T follicular helper cell (primary cell): ENCODE results near the gene U2AF1.
A peak's percentile ranks its signal among the peaks of the same experiment; 100 is the strongest.
"Not testable (repeated sequence)": the region's sequence is repeated elsewhere in the genome, so short reads cannot be mapped to it uniquely, and the experiment has no call there.

ENCODE experiments used
- DNase-seq: peaks from one replicate; pipeline ENCODE4 v3.0.0-alpha.2; 2020; ENCODE audit warnings: low read depth
- total RNA-seq, 2 experiments: gene quantifications; one replicate each; lab custom pipeline; 2026; lab: John Stamatoyannopoulos, UW

Gene U2AF1, protein sequence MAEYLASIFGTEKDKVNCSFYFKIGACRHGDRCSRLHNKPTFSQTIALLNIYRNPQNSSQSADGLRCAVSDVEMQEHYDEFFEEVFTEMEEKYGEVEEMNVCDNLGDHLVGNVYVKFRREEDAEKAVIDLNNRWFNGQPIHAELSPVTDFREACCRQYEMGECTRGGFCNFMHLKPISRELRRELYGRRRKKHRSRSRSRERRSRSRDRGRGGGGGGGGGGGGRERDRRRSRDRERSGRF
- 3.7 to 5.5 reads per million in 2 experiments for total RNA-seq

- peak; percentile 76 for DNase-seq
Measured at GRCh38 chr21:43106965-43107793, at the start of gene U2AF1. Gene U2AF1, minus strand, starts transcription at chr21:43107570. Its CDS starts 76 bp downstream, at chr21:43107494.

DNA sequence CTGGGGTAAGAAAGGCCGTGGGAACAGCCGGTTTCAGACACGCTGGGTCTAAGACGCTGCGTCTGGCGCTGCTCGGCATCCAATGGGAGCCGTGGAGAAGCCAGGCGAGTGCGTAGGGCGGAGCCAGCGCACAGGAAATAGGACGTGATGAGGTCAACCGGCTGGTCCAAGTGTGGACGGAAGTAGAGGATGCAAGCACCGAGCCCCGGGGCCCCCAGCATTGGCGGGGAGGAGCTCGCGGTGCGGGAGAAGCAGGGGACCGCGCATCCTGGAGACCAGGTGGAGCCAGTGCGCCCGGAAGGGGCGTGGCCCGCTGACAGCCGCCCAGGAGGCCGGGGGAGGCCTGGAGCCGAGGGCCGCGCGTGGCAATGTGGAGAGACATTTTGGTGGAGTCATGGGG, 46.2 kb upstream of the U2AF1 start:
- not testable (repeated sequence) for DNase-seq

- DNase-seq = not testable (repeated sequence)
Measured at GRCh38 chr21:43149344-43149743, 42.0 kb upstream of the U2AF1 start.

- DNase-seq = not testable (repeated sequence)
Measured at GRCh38 chr21:43147999-43148398, 40.6 kb upstream of the U2AF1 start.

DNA sequence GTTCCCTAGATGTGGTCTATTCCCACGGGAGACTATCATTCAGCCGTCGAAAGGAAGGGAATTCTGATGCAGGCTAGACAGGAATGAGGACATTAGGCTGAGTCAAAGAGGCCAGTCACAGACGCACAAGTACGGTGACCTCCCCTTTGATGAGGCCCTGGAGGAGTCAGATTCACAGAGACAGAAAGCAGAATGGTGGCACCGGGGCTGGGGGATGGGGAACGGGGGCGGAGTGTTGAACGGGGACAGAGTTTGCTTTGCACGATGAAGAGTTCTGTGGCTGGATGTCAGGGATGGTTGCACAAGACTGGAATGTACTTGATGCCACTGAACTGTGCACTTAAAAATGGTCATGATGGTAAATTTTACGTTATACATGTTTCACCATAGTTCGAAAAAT, 39.3 kb upstream of the U2AF1 start:
- not testable (repeated sequence) for DNase-seq

DNA sequence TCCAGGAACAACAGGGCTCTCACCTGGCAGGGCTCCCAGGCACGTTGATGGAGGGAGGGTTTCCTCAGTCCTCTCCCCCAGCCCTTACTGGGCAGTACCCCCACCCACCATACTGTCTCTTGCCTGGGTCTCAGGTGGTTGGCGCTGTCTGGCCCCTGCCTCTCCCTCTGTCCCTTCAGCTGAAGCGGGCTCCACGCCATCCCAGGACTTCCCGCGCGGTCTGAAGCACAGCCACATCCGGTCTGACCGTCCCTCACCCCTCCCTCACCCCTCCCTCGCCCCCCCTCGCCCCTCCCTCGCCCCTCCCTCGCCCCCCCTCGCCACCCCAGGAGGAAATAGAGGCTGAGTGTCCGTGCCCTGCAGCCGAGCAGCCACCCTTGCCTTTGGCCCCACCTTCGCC, 34.0 kb upstream of the U2AF1 start:
- DNase-seq = not testable (repeated sequence)

GRCh38 chr21:43138944-43139343, 31.6 kb upstream of the U2AF1 start:
- not testable (repeated sequence) for DNase-seq

DNA sequence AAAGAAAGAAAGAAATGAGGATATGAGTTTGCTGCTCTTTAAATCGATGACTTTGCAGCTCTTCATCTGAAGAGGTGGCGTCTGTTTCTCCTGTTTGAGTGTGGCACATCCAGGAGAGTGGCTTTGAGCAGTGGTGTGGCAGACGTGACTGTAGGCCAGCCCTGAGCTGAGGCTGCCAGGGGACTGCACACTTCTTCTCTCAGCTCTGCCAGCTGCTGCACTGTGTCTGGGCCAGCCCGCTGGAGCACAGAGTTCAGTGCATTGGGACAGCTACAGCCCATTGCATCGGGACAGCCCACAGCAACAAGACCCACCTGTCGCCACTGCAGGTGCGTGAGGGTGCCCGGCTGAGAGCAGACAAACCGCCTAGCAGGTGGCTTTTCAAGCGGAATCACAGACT, 27.1 kb upstream of the U2AF1 start:
- DNase-seq = not testable (repeated sequence)

DNA sequence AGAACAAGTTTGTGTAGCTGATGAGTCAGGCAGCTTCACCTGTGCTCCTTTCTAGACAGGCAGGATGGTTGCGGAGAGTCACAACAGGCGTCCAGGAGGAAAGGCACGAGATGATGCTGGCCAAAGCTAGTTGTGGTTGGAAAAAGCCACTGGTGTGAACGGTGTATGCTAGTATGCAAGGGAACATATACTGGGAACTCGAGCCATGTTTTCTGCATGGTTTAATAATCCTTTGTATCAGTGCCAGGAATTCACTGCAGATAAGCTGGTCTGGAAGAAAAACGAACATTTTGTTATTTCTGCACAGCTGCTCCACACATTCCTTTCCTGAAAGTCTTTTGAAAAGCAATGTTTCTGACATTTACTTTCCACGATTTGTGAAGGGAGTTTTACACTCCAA, 22.7 kb upstream of the U2AF1 start:
- DNase-seq = not testable (repeated sequence)

DNA sequence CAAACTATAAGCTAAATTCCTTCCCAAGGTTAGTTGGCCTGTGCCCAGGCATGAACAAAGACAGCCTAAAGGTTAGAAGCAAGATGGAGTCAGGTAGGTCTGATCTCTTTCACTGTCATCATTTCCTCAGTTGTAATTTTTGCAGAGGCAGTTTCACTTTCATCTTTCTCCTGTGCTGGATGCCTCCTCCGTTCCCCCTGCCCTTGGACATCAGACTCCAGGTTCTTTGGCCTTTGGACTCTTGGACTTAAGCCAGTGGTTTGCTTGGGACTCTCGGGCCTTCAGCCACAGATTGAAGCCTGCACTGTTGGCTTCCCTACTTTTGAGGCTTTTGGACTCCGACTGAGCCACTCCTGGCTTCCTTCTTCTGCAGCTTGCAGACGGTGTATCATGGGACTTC, 8.6 kb upstream of the U2AF1 start:
- not testable (repeated sequence) for DNase-seq

DNA sequence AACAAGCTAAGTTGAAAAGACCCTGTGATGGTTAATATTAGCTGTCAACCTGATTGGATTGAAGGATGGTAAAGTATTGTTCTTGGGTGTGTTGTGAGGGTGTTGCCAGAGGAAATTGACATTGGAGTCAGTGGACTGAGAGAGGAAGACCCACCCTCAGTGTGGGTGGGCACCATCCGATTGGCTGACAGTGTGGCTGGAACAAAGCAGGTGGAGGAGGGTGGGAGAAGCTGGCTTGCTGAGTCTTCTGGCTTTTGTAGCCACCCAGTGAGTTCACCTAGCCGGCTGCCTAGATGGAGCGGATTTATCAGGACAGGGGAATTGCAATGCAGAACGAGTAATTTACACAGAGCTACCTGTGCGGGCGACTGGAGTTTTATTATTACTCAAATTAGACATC, 7.1 kb upstream of the U2AF1 start:
- DNase-seq = not testable (repeated sequence)

DNA sequence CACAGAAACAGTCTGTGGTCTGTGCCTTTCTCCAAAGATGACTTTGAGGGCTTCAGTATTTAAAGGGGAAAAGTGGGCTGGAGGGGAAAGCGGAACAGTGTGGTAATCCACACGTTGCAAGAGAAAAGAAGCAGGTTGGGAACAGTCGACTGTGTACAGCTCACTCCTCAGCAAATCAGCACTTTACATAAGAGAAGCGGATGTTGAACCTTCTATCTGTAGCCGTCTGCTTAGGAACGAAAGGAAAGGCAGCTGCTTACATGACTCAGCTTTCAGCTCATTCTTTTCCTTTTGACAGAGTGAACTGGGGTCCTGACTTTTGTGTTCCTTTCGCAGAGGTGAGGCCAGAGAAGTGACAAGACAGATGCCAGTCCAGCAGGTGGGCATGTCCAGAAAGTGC, 1.6 kb upstream of the U2AF1 start:
- not testable (repeated sequence) for DNase-seq

- not testable (repeated sequence) for DNase-seq
Measured at GRCh38 chr21:43108177-43108576, 807 bp upstream of the U2AF1 start.

- not testable (repeated sequence) for DNase-seq
Measured at GRCh38 chr21:43107794-43108137, 396 bp upstream of the U2AF1 start.

DNA sequence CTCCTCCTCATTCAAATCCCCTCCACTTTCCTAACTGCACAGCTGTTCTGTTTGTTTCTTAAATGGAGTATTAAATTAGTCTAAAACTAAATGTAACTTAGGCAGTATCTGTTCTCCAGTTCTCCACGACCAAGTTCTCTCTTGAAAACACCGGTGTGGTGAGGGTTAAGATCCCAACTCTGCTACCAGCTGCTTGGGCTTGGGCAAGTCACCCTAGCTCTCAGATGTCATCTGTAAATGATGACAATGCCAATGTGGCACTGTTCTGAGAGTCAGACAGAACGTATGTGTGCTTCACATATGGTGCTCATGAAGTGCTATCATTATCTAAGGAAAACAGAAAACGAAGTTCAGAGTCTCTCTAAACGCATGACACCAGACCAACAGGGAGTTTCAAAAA, 2.7 kb downstream of the U2AF1 start:
- not testable (repeated sequence) for DNase-seq

DNA sequence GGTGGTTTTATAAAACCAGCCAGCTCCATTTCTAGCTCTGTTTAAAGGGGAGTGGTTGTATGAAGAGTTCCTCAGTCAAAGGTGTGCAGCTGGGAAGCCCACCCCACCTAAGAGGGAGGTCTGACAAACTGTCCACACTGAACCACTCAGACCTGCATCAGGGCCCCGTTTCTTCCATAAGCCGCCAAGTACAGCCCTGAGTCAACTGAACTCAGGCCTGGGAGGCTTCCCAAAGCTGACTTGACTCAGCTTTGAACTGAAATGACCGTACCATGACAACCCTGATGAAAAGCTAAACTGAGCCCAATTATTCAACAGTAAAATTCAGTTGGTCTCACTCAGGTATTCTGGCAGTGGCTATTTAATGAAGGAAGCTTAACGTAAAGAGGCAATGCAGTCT, 5.1 kb downstream of the U2AF1 start:
- not testable (repeated sequence) for DNase-seq

DNA sequence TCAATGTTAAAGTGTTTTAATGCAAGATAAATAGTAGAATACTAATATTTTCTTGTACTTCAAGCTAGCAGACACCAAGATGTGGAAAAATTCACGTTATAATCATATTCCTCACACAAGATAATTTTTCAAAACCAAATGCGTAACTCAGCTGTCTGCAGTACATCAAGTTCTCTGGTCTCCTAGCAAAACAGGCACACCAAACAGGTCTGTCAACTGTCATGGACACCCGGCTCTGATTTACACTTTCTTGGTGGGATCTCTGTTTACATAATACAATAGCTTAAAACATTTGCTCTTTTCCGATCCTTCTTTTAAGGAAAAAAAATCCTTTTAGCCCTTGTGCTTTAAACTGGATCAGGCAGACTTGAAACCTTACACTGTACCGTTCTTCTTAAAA, 5.7 kb downstream of the U2AF1 start:
- not testable (repeated sequence) for DNase-seq

- not testable (repeated sequence) for DNase-seq
Measured at GRCh38 chr21:43101000-43101399, 6.4 kb downstream of the U2AF1 start.

DNA sequence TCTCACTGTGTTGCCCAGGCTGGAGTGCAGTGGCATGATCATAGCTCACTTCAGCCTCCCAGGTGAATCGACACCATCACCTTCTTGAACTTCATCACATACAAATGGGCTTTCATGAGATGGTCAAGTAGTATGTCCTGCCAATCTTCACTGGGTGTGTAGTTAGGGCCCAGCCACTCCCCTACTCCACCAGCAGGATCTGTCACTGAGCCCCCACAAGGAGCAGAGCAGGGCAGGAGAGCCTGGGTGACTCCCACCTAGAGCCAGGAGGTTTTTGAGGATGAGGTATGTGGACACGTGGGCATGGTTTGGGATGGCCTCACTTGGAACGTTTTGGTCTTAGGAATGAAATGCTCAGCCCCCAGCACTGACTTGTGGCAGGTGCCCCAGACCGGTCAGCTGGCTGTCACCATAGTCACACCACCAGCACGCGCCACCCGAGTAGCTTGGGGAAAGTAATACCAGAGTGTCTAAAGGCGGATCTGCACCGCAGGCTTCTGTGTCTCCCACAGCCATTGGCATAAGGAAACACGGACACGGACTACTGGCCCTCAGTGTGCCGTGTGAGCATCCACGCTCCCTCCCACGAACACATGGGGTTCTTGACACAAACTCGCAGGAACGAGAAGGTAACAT, 15.3 kb downstream of the U2AF1 start:
- not testable (repeated sequence) for DNase-seq

GRCh38 chr21:43090947-43091346, 16.4 kb downstream of the U2AF1 start:
- DNase-seq = not testable (repeated sequence)

DNA sequence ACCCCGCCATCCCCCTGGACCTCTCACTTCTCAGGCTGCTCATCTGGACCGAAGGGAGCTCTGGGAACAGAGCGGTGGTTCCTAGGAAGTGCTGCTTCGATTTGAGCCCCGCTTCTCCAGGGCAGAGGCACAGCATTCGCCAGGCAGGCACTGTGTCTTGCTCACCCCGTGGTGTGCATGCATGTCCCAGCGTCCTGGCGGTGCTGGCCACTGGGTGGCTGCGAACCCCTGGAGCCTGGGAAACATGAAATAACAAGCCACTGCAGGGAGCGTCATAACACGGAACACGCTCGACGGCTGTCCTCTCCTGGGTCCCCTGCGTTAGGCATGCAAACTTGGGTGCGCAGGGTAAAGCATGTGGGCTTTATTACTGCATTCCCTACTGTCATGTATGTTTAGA, 17.9 kb downstream of the U2AF1 start:
- not testable (repeated sequence) for DNase-seq

GRCh38 chr21:43082587-43083300, 24.6 kb downstream of the U2AF1 start:
- not testable (repeated sequence) for DNase-seq
